ENCODE results near the gene CBR1. TPM values are rescaled to one million over a fixed set of nuclear protein-coding genes. Genes with fewer than 3 reads are reported as not detected.

Gene CBR1
- total and polyA plus RNA-seq, 2 of the 13 experiments (the other 11 are each of a cell fraction or from before 2014, with no cell fraction given): 33.7 to 38.7 TPM

DNA sequence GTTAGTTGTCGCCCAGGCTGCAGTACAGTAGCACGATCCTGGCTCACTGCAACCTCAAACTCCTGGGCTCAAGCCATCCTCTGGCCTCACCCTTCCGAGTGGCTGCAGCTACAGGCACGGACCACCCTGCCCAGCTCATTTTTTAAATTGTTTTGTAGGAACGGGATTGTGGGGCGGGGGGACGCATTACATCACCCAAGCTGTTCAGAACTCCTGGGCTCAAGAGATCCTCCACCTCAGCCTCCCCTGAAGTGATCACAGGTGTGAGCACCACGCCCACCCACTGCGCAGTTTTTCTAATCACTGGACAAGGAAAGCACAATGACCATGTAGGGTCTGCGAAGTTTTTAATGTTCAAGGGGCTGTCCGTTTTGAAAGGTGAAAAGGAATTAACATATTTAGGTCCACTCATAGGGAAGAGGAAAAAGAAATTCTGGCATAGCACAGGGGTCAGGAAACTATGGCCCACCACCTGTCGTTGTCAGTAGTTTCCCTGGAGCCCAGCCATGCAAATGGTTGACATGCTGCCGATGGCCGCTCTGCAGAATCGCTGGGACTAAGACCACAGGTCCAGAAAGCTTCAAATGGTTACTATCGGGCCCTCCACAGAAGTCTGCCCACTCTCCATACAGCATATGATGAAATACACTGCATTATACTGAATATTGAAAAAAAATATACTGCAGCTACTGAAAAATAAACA, 35.5 kb upstream of the CBR1 start:
- in situ Hi-C loops (cut with HindIII; ENCODE audit: extremely low pct_ligation_motif_present, low pct_unique_long_range_greater_than_20kb): no loop called here
- no peak for ATAC-seq

More for the DNA sequence above, 35.5 kb upstream of the CBR1 start:
- Histone ChIP-seq H3K79me2 (ENCODE audit: insufficient read depth, low read length) (no peaks in the 10 kb centered on the region), H2AFZ (ENCODE audit: low read length) (no peak overlapping the region), H3K4me1 (ENCODE audit: insufficient read depth, low read length) (peaks cover 10% of the 10 kb centered on the region; the same call in 1 of the 2 replicates), H3K4me2 (ENCODE audit: low read depth, low read length) (no peak overlapping the region), H3K9me3 (ENCODE audit: low read length) (no peaks in the 10 kb centered on the region), H3K27me3 (ENCODE audit: control insufficient read depth in 1 of 2, insufficient read depth in 2 of 2, low read length in 2 of 2) (no peaks in the 10 kb centered on the region), H3K27ac (ENCODE audit: extremely low read length, insufficient read depth, low read length) (no peak overlapping the region), H4K20me1 (ENCODE audit: insufficient read depth, low read length) (no peaks in the 10 kb centered on the region), H3K9ac (ENCODE audit: insufficient read depth, low read depth, low read length) (no peak overlapping the region), H3K4me3 (replicated peaks in 1 of 3; ENCODE audit: insufficient read depth in 1 of 3, low read depth in 2 of 3, low read length in 3 of 3) (no peak overlapping the region), H3K36me3 (replicated peaks in 1 of 2; ENCODE audit: control insufficient read depth in 1 of 2, insufficient read depth in 2 of 2, low read length in 2 of 2) (peaks cover 8 to 27% of the 10 kb centered on the region in 2 experiments; a peak in 4 of 5 replicates)
- WGBS (ENCODE audit: low lambda C conversion rate): 86% methylated on average over 16 of the region's 16 CpGs
- FAIRE-seq (no peak), DNase-seq (ENCODE audit: low spot score) (no peak)
- intact Hi-C loops (cut with micrococcal nuclease; ENCODE audit: unreplicated experiment): no loop called here
- BruUV-seq (replicated peaks): no TSS peak
- TF ChIP-seq PCBP1 (IDR thresholded peaks at IDR 0.05; ENCODE audit: borderline replicate concordance, low read depth, low read length) (no peak), NFKB2 (CRISPR knock-in tag; IDR thresholded peaks at IDR 0.05; ENCODE audit: borderline replicate concordance) (no peak), HDAC2 (CRISPR knock-in tag; IDR thresholded peaks at IDR 0.05) (no peak), ZSCAN12 (CRISPR knock-in tag; IDR thresholded peaks at IDR 0.05) (no peak), PRPF4 (IDR thresholded peaks at IDR 0.05; ENCODE audit: low read depth, low read length, poor library complexity, severe bottlenecking) (no peak), SP140L (CRISPR knock-in tag; IDR thresholded peaks at IDR 0.05; ENCODE audit: borderline replicate concordance) (no peak), XBP1 (CRISPR knock-in tag; IDR thresholded peaks at IDR 0.05) (no peak)
- TF ChIP-seq, protein P1, sequence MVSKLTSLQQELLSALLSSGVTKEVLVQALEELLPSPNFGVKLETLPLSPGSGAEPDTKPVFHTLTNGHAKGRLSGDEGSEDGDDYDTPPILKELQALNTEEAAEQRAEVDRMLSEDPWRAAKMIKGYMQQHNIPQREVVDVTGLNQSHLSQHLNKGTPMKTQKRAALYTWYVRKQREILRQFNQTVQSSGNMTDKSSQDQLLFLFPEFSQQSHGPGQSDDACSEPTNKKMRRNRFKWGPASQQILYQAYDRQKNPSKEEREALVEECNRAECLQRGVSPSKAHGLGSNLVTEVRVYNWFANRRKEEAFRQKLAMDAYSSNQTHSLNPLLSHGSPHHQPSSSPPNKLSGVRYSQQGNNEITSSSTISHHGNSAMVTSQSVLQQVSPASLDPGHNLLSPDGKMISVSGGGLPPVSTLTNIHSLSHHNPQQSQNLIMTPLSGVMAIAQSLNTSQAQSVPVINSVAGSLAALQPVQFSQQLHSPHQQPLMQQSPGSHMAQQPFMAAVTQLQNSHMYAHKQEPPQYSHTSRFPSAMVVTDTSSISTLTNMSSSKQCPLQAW (CRISPR knock-in tag; IDR thresholded peaks at IDR 0.05): no peak
- TF ChIP-seq, protein P2, sequence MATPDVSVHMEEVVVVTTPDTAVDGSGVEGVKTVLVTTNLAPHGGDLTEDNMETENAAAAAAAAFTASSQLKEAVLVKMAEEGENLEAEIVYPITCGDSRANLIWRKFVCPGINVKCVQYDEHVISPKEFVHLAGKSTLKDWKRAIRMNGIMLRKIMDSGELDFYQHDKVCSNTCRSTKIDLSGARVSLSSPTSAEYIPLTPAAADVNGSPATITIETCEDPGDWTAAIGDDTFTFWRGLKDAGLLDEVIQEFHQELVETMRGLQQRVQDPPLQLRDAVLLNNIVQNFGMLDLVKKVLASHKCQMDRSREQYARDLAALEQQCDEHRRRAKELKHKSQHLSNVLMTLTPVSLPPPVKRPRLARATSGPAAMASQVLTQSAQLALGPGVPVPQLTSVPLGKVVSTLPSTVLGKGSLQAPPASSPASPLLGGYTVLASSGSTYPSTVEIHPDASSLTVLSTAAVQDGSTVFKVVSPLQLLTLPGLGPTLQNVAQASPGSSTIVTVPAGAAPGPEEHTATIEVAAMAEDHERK (CRISPR knock-in tag; IDR thresholded peaks at IDR 0.05; ENCODE audit: low read depth): no peak
- TF ChIP-seq, protein P3, sequence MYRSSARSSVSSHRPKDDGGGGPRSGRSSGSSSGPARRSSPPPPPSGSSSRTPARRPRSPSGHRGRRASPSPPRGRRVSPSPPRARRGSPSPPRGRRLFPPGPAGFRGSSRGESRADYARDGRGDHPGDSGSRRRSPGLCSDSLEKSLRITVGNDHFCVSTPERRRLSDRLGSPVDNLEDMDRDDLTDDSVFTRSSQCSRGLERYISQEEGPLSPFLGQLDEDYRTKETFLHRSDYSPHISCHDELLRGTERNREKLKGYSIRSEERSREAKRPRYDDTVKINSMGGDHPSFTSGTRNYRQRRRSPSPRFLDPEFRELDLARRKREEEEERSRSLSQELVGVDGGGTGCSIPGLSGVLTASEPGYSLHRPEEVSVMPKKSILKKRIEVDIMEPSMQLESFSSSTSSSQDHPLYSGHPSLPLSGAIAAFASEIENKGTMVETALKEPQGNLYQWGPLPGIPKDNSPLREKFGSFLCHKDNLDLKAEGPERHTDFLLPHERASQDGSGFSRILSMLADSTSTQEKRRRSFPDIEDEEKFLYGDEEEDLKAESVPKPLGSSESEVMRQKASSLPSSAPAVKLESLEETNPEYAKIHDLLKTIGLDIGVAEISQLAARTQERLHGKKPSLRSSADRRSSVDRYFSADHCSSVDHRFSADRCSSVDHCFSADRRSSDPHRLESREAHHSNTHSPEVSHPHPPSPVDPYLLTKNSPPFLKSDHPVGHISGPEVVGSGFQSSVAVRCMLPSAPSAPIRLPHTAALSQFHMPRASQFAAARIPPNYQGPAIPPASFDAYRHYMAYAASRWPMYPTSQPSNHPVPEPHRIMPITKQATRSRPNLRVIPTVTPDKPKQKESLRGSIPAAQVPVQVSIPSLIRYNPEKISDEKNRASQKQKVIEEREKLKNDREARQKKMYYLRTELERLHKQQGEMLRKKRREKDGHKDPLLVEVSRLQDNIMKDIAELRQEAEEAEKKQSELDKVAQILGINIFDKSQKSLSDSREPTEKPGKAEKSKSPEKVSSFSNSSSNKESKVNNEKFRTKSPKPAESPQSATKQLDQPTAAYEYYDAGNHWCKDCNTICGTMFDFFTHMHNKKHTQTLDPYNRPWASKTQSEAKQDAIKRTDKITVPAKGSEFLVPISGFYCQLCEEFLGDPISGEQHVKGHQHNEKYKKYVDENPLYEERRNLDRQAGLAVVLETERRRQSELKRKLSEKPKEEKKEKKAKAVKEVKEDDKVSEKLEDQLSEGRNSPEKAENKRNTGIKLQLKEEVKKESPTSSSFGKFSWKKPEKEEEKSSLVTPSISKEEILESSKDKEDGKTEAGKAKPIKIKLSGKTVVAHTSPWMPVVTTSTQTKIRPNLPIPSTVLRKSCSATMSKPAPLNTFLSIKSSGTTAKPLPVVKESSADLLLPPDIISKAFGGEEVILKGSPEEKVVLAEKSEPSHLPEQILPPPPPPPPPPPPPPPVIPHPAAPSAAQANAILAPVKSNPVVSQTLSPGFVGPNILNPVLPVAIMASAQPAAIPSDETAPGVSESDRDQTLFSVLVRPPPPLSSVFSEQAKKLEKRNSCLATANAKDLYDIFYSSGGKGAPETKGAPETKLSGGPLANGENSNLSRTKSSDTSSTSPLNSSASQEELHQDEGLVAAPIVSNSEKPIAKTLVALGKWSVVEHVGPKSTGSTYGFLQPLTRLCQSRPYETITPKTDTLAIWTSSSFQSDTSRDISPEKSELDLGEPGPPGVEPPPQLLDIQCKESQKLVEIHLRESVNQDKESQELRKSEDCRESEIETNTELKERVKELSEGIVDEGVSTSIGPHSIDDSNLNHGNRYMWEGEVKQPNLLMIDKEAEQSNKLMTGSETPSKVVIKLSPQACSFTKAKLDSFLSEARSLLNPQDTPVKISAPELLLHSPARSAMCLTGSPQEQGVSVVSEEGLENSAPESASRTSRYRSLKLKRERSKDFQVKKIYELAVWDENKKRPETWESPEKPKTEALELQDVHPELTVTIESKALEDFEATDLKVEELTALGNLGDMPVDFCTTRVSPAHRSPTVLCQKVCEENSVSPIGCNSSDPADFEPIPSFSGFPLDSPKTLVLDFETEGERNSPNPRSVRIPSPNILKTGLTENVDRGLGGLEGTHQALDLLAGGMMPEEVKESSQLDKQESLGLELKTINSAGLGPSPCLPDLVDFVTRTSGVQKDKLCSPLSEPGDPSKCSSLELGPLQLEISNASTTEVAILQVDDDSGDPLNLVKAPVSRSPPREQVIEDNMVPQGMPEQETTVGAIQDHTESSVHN (CRISPR knock-in tag; IDR thresholded peaks at IDR 0.05): no peak
- POLR2A ChIA-PET: no interaction called here
- CTCF ChIA-PET (ENCODE audit: low intra/inter-chr PET ratio, low total read pairs): no interaction called here
